Lower lobe of right lung (tissue), 2 donors: ENCODE measurements around the gene JADE3. TPM values are rescaled to one million over a fixed set of nuclear protein-coding genes. Genes with fewer than 3 reads are reported as not detected.

Experiments used
- ATAC-seq, 2 donors: fragments of 200-7000 bp; cut with Tn5 transposase; one replicate each; pipeline ENCODE4 v1.9.1; 2020 to 2022; ENCODE audit warnings: mild to moderate bottlenecking in 2 of 2, moderate library complexity in 2 of 2
- DNase-seq: peaks from one replicate; pipeline ENCODE4 v3.0.0-alpha.2; 2020
- H3K27ac ChIP-seq: fragments of 200-600 bp; one replicate; pipeline ENCODE4 v1.8.0; 2022
- H3K27me3 ChIP-seq: fragments of 200-600 bp; one replicate; pipeline ENCODE4 v1.8.0; 2022; ENCODE audit warnings: low read depth
- H3K36me3 ChIP-seq: fragments of 200-600 bp; one replicate; pipeline ENCODE4 v1.8.0; 2022; ENCODE audit warnings: mild to moderate bottlenecking
- H3K4me1 ChIP-seq: fragments of 200-600 bp; one replicate; pipeline ENCODE4 v1.8.0; 2022
- H3K4me3 ChIP-seq: fragments of 200-600 bp; one replicate; pipeline ENCODE4 v1.8.0; 2022; ENCODE audit warnings: mild to moderate bottlenecking
- H3K9me3 ChIP-seq: fragments of 200-600 bp; one replicate; pipeline ENCODE4 v1.8.0; 2022
- CTCF ChIP-seq: fragments of 200-600 bp; IDR thresholded peaks from one replicate; pipeline ENCODE4 v1.8.0; 2022; ENCODE audit warnings: antibody characterized with exemption, mild to moderate bottlenecking
- intact Hi-C: fragments of 100-400 bp; cut with DNase I; formaldehyde crosslinking; loops from one replicate; pipeline ENCODE4 v1.11.0; 2022
- total RNA-seq: library from RNA; stranded (reverse); fragmentation: NEBNext Ultra II Directional; extraction: Animal tissue kit (Norgen Biotek cat#: 25700); gene quantifications from one replicate; pipeline ENCODE4 v1.2.1, GENCODE V29; 2021
- donor health status: DM: no; HTN: yes; CAD: no; lungs with severe emphysema.

Gene JADE3
- total RNA-seq, 1 donor from 2014 or later: 8.5 TPM

GRCh38 chrX:46903458-46904242 is 8.6 kb upstream of the JADE3 start:
- peak; percentile 57 for TF ChIP-seq CTCF
- H3K9me3 ChIP-seq: no peaks in the 10 kb centered on the region
- no peaks in the 10 kb centered on the region for H3K27me3 ChIP-seq
- H3K4me3 ChIP-seq: peak overlapping the region; percentile 53
- intact Hi-C loops: no loop called here
- no peak overlapping the region for H3K27ac ChIP-seq
- H3K4me1 ChIP-seq: no peaks in the 10 kb centered on the region
- DNase-seq (peak; percentile 82), ATAC-seq (peak; percentile 96 to 99)
- H3K36me3 ChIP-seq: no peaks in the 10 kb centered on the region

- TF ChIP-seq CTCF: no peak
- intact Hi-C loops: no loop called here
- no peak overlapping the region for H3K4me3 ChIP-seq
- H3K36me3 ChIP-seq: no peaks in the 10 kb centered on the region
- H3K27ac ChIP-seq: no peak overlapping the region
- H3K4me1 ChIP-seq: no peaks in the 10 kb centered on the region
- no peaks in the 10 kb centered on the region for H3K9me3 ChIP-seq
- DNase-seq (no peak), ATAC-seq (no peak)
- no peaks in the 10 kb centered on the region for H3K27me3 ChIP-seq
These were observed 7.6 kb upstream of the JADE3 start for GRCh38 chrX:46904626-46905025.

GRCh38 chrX:46910415-46910814 is 1.8 kb upstream of the JADE3 start:
- no peak overlapping the region for H3K4me3 ChIP-seq
- no peak for TF ChIP-seq CTCF
- H3K9me3 ChIP-seq: no peaks in the 10 kb centered on the region
- H3K27me3 ChIP-seq: no peaks in the 10 kb centered on the region
- intact Hi-C loops: no loop called here
- no peaks in the 10 kb centered on the region for H3K36me3 ChIP-seq
- no peak for DNase-seq
- H3K4me1 ChIP-seq: no peaks in the 10 kb centered on the region
- H3K27ac ChIP-seq: no peak overlapping the region
- ATAC-seq: no peak

DNA sequence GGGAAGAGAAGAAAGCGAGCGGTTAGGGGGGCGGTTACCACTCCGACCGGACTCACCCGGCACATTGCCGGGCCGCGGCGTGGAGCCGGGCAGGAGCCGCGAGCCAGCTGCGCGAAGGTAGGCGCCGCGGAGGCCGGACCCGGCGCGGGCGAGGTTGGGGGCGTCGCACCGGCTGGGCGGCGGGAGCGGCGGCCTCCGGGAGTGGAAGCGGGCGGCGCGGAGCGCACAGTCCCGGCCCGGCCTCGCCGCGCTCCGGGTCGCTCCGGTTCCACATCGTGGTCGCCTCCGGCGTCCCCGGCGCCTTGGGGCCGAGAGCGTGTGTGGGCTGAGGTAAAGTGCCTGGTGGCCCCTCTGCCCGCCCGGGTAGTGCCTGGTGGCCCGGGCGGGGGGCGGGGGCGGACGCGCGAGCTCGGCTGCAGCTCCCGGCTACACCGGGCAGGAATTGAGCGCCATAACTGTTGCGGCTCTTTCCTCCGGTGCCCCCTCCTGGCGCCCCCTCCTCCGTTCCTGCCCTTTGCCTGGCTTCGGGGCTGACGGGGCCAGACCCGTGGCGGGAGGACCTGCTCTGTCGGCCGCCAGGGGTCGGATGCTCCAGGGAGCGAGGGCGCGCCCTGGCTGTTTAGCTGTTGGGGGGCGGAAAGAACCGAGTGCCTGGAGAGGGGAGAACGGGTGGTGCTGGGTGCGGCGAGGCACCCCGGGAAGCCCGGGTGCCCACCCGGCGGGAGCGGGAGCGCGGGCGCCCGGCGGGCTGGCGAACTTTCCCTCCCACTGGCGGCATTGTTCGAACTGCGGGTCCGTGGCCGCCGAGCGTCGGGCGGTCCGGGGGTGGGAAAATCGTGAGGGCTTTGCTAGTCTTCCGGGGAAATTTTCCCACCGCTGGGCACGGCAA is 626 bp downstream of the JADE3 start:
- Histone ChIP-seq H3K36me3 (no peaks in the 10 kb centered on the region), H3K27ac (peak overlapping the region; percentile 67), H3K27me3 (no peaks in the 10 kb centered on the region), H3K4me1 (no peaks in the 10 kb centered on the region), H3K4me3 (peak overlapping the region; percentile 67), H3K9me3 (no peaks in the 10 kb centered on the region)
- TF ChIP-seq CTCF: peak; percentile 50
- DNase-seq (peak; percentile 54), ATAC-seq (peak; percentile 74 to 78)
- intact Hi-C loops: no loop called here

DNA sequence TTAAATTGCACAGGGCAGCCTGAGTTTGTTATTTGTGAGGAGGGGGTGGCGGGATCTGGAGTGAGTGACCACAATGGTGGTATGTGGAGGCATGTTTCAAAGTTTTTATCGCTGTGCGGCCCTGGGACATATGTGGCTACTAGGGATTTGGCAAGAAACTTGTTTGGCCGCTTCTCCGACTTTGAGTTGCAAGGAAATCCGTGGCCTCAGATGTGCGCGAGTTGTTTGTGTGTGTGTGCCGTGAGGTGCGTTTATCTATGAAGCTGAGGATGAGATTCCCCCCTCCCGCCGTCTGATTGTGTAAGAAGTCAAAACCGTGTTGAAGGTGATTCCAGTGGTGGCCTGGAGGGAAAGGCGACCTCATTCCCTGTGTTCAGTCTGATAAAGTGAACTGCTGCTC is 1.4 kb downstream of the JADE3 start:
- no peak for ATAC-seq
- intact Hi-C loops: no loop called here
- peak; percentile 39 for DNase-seq
- no peak for TF ChIP-seq CTCF
- Histone ChIP-seq H3K27ac (no peak overlapping the region), H3K4me1 (no peaks in the 10 kb centered on the region), H3K4me3 (peak overlapping the region; percentile 67), H3K27me3 (no peaks in the 10 kb centered on the region), H3K9me3 (no peaks in the 10 kb centered on the region), H3K36me3 (no peaks in the 10 kb centered on the region)
